Panc1 (cell line): Measurements from ENCODE around the gene SPRN.

Source experiments
- POLR2AphosphoS5 ChIP-seq: IDR thresholded peaks from 2 replicates; pipeline ENCODE4 v1.6.1; 2012; ENCODE audit warnings: mild to moderate bottlenecking, low read depth, low read length, moderate library complexity
- TF ChIP-seq, protein P1 (sequence below): fragments of 450-650 bp; IDR thresholded peaks from 2 replicates; pipeline ENCODE4 v1.5.1; 2017; ENCODE audit warnings: mild to moderate bottlenecking
- TF ChIP-seq, protein P2 (sequence below), 2 experiments: IDR thresholded peaks; 2 replicates each; pipeline ENCODE4 v1.6.1; 2011 to 2012; ENCODE audit warnings: low read depth in 2 of 2, control low read depth in 1 of 2, low read length in 1 of 2, mild to moderate bottlenecking in 1 of 2, moderate library complexity in 1 of 2; ENCODE audit not compliant: insufficient read depth in 1 of 2

DNA sequence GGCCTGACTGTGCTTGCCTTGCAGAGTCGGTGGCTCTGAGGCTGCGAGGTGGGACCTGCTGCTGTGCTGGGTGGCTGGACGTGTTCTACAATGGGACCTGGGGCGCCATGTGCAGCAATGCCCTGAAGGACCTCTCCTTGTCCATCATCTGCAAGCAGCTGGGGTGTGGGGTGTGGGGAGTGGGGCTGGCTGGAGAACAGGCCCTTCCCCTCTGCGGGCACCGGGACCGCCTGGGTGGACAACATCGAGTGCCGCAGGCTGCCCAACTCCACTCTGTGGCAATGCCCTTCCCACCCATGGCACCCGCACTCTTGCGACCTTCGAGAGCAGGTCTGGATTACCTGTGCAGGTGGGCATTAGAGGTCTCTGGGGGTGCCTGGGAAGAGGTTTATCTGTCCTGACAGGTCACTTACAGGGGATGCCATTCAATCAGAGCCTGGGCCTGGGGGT lies 40.2 kb upstream of the SPRN start:
- TF ChIP-seq, protein P1, sequence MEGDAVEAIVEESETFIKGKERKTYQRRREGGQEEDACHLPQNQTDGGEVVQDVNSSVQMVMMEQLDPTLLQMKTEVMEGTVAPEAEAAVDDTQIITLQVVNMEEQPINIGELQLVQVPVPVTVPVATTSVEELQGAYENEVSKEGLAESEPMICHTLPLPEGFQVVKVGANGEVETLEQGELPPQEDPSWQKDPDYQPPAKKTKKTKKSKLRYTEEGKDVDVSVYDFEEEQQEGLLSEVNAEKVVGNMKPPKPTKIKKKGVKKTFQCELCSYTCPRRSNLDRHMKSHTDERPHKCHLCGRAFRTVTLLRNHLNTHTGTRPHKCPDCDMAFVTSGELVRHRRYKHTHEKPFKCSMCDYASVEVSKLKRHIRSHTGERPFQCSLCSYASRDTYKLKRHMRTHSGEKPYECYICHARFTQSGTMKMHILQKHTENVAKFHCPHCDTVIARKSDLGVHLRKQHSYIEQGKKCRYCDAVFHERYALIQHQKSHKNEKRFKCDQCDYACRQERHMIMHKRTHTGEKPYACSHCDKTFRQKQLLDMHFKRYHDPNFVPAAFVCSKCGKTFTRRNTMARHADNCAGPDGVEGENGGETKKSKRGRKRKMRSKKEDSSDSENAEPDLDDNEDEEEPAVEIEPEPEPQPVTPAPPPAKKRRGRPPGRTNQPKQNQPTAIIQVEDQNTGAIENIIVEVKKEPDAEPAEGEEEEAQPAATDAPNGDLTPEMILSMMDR, result no peak
- TF ChIP-seq, protein P2, sequence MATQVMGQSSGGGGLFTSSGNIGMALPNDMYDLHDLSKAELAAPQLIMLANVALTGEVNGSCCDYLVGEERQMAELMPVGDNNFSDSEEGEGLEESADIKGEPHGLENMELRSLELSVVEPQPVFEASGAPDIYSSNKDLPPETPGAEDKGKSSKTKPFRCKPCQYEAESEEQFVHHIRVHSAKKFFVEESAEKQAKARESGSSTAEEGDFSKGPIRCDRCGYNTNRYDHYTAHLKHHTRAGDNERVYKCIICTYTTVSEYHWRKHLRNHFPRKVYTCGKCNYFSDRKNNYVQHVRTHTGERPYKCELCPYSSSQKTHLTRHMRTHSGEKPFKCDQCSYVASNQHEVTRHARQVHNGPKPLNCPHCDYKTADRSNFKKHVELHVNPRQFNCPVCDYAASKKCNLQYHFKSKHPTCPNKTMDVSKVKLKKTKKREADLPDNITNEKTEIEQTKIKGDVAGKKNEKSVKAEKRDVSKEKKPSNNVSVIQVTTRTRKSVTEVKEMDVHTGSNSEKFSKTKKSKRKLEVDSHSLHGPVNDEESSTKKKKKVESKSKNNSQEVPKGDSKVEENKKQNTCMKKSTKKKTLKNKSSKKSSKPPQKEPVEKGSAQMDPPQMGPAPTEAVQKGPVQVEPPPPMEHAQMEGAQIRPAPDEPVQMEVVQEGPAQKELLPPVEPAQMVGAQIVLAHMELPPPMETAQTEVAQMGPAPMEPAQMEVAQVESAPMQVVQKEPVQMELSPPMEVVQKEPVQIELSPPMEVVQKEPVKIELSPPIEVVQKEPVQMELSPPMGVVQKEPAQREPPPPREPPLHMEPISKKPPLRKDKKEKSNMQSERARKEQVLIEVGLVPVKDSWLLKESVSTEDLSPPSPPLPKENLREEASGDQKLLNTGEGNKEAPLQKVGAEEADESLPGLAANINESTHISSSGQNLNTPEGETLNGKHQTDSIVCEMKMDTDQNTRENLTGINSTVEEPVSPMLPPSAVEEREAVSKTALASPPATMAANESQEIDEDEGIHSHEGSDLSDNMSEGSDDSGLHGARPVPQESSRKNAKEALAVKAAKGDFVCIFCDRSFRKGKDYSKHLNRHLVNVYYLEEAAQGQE (IDR thresholded peaks at IDR 0.05; ENCODE audit: insufficient read depth in 1 of 2, low read depth in 2 of 2, low read length in 1 of 2), result no peak
- TF ChIP-seq POLR2AphosphoS5, result no peak
